ENCODE measurements around the gene FNDC8. TPM values are rescaled to one million over a fixed set of nuclear protein-coding genes. Genes with fewer than 3 reads are reported as not detected.
"Not testable (repeated sequence)": the region's sequence is repeated elsewhere in the genome, so short reads cannot be mapped to it uniquely, and the experiment has no call there.

Gene FNDC8
- total RNA-seq, 1 experiment from 2014 or later: not detected

DNA sequence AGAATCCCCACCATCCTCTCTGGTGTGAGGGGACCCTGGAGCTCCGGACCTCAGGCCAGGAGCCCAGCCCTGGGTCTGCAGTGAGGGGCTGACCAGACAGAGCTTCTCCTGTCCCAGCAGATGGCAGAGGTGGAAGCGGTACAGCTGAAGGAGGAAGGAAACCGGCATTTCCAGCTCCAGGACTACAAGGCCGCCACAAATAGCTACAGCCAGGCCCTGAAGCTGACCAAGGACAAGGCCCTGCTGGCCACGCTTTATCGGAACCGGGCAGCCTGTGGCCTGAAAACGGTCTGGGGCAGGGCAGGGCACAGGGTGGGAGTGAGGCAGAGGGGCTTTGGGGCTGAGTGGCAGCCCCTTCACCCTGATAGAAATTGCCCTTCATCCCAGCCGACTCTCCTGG, 26.7 kb downstream of the FNDC8 start:
- ChIA-PET POLR2A (ENCODE audit: low non-redundant PET) (no interaction called here), CTCF (no interaction called here)
- DNase-seq (ENCODE audit: low spot score): no peak
- Histone ChIP-seq H3K27me3 (replicated peaks; ENCODE audit: insufficient read depth, low read depth, low read length, poor library complexity) (no peaks in the 10 kb centered on the region), H3K27ac (ENCODE audit: low read depth, low read length, poor library complexity, severe bottlenecking) (no peak overlapping the region), H3K4me1 (ENCODE audit: insufficient read depth, low read length, poor library complexity, severe bottlenecking) (no peaks in the 10 kb centered on the region), H3K9me3 (ENCODE audit: low read depth, low read length, poor library complexity, severe bottlenecking) (no peaks in the 10 kb centered on the region), H3K4me3 (ENCODE audit: low read depth, low read length, poor library complexity, severe bottlenecking) (no peak overlapping the region), H3K36me3 (ENCODE audit: insufficient read depth, low read length, poor library complexity, severe bottlenecking) (no peaks in the 10 kb centered on the region)
- TF ChIP-seq, protein P1, sequence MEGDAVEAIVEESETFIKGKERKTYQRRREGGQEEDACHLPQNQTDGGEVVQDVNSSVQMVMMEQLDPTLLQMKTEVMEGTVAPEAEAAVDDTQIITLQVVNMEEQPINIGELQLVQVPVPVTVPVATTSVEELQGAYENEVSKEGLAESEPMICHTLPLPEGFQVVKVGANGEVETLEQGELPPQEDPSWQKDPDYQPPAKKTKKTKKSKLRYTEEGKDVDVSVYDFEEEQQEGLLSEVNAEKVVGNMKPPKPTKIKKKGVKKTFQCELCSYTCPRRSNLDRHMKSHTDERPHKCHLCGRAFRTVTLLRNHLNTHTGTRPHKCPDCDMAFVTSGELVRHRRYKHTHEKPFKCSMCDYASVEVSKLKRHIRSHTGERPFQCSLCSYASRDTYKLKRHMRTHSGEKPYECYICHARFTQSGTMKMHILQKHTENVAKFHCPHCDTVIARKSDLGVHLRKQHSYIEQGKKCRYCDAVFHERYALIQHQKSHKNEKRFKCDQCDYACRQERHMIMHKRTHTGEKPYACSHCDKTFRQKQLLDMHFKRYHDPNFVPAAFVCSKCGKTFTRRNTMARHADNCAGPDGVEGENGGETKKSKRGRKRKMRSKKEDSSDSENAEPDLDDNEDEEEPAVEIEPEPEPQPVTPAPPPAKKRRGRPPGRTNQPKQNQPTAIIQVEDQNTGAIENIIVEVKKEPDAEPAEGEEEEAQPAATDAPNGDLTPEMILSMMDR (conservative IDR thresholded peaks at IDR 0.05; ENCODE audit: low read depth, low read length): no peak
- no peak for TF ChIP-seq EZH2 (IDR thresholded peaks at IDR 0.05; ENCODE audit: borderline replicate concordance, low read depth, low read length, poor library complexity, severe bottlenecking)
- intact Hi-C loops (cut with micrococcal nuclease; ENCODE audit: unreplicated experiment): no loop called here
- BruUV-seq (replicated peaks): no TSS peak

DNA sequence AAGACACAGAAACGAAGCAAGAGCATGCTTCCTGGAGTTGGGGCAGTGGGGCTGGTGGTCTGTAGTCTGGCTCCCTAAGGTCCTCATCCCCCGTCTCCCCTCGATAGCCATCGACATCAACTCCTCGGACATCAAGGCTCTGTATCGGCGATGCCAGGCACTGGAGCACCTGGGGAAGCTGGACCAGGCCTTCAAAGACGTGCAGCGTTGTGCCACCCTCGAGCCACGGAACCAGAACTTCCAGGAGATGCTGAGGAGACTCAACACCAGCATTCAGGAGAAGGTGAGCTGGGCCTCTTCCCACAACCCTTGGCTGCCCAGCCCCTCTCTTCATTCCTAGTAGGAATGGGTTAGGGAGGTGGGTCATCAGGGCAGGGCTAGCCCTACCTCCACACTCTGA, 28.5 kb downstream of the FNDC8 start:
- Histone ChIP-seq H3K4me1 (ENCODE audit: insufficient read depth, low read length, poor library complexity, severe bottlenecking) (no peaks in the 10 kb centered on the region), H3K4me3 (ENCODE audit: low read depth, low read length, poor library complexity, severe bottlenecking) (no peak overlapping the region), H3K27ac (ENCODE audit: low read depth, low read length, poor library complexity, severe bottlenecking) (no peak overlapping the region), H3K27me3 (replicated peaks; ENCODE audit: insufficient read depth, low read depth, low read length, poor library complexity) (no peaks in the 10 kb centered on the region), H3K9me3 (ENCODE audit: low read depth, low read length, poor library complexity, severe bottlenecking) (no peaks in the 10 kb centered on the region), H3K36me3 (ENCODE audit: insufficient read depth, low read length, poor library complexity, severe bottlenecking) (no peaks in the 10 kb centered on the region)
- TF ChIP-seq EZH2 (IDR thresholded peaks at IDR 0.05; ENCODE audit: borderline replicate concordance, low read depth, low read length, poor library complexity, severe bottlenecking): no peak
- TF ChIP-seq, protein P1 (conservative IDR thresholded peaks at IDR 0.05; ENCODE audit: low read depth, low read length): no peak
- CTCF ChIA-PET: no interaction called here
- no TSS peak for BruUV-seq (replicated peaks)
- POLR2A ChIA-PET (ENCODE audit: low non-redundant PET): no interaction called here
- no peak for DNase-seq (ENCODE audit: low spot score)
- intact Hi-C loops (cut with micrococcal nuclease; ENCODE audit: unreplicated experiment): no loop called here

DNA sequence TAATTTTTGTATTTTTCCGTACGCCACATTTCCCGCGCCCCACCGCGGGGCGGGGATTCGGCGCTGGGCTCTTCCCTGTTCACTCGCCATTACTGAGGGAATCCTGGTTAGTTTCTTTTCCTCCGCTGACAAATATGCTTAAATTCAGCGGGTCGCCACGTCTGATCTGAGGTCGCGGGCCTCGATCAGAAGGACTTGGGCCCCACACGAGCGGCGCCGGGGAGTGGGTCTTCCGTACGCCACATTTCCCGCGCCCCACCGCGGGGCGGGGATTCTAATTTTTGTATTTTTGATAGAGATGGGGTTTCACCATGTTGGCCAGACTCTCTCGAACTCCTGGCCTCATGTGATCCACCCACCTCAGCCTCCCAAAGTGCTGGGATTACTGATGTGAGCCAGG, 29.7 kb downstream of the FNDC8 start:
- POLR2A ChIA-PET (ENCODE audit: low non-redundant PET); H3K36me3 ChIP-seq (ENCODE audit: insufficient read depth, low read length, poor library complexity, severe bottlenecking); H3K9me3 ChIP-seq (ENCODE audit: low read depth, low read length, poor library complexity, severe bottlenecking); DNase-seq (ENCODE audit: low spot score); intact Hi-C loops (cut with micrococcal nuclease; ENCODE audit: unreplicated experiment); H3K27ac ChIP-seq (ENCODE audit: low read depth, low read length, poor library complexity, severe bottlenecking); H3K4me3 ChIP-seq (ENCODE audit: low read depth, low read length, poor library complexity, severe bottlenecking); CTCF ChIA-PET; H3K4me1 ChIP-seq (ENCODE audit: insufficient read depth, low read length, poor library complexity, severe bottlenecking); H3K27me3 ChIP-seq (replicated peaks; ENCODE audit: insufficient read depth, low read depth, low read length, poor library complexity); BruUV-seq (replicated peaks): not testable (repeated sequence)

DNA sequence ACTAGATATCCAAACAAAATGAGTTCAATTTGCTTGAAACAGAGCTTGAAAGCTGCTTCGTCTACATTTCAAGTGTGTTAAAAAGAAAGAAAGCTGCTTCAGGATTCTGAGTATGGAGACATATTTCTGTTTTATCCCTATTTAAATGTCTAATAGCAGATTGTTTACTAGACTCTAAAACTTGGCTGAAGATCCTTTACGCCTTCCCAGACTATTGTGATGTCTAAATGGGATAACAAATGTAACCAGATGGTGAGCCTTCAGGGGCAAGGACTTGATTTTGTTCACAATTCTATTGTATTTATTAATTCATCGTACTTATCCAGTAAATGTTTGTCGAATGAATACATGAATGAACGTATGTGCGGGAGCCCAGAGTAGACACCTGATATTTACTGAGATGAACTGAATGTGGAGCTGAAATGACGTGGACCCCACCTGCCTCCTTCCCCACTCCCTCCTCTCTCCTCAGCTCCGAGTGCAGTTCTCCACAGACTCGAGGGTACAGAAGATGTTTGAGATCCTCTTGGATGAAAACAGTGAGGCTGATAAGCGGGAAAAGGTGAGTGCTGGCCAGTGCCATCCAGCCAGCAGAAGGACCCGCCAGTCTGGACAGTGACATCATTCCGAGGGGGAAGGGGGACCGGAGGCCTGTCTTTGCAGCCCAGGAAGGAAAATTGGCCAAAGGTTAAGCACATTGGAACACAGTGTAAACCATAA, 31.2 kb downstream of the FNDC8 start:
- H3K27me3 ChIP-seq (replicated peaks; ENCODE audit: insufficient read depth, low read depth, low read length, poor library complexity): no peaks in the 10 kb centered on the region
- no TSS peak for BruUV-seq (replicated peaks)
- no peak for DNase-seq (ENCODE audit: low spot score)
- no peaks in the 10 kb centered on the region for H3K4me1 ChIP-seq (ENCODE audit: insufficient read depth, low read length, poor library complexity, severe bottlenecking)
- H3K9me3 ChIP-seq (ENCODE audit: low read depth, low read length, poor library complexity, severe bottlenecking): no peaks in the 10 kb centered on the region
- no peak for TF ChIP-seq EZH2 (IDR thresholded peaks at IDR 0.05; ENCODE audit: borderline replicate concordance, low read depth, low read length, poor library complexity, severe bottlenecking)
- TF ChIP-seq, protein P1 (conservative IDR thresholded peaks at IDR 0.05; ENCODE audit: low read depth, low read length): no peak
- no peaks in the 10 kb centered on the region for H3K36me3 ChIP-seq (ENCODE audit: insufficient read depth, low read length, poor library complexity, severe bottlenecking)
- intact Hi-C loops (cut with micrococcal nuclease; ENCODE audit: unreplicated experiment): no loop called here
- no peak overlapping the region for H3K27ac ChIP-seq (ENCODE audit: low read depth, low read length, poor library complexity, severe bottlenecking)
- no peak overlapping the region for H3K4me3 ChIP-seq (ENCODE audit: low read depth, low read length, poor library complexity, severe bottlenecking)
- ChIA-PET CTCF (no interaction called here), POLR2A (ENCODE audit: low non-redundant PET) (interaction anchor here (0.6 kb wide), 1 partner anchor 37 kb away, joined by 4 read pairs; no protein-coding TSS in a partner anchor)
